Measurements from ENCODE around the gene SNX30. TPM values are rescaled to one million over a fixed set of nuclear protein-coding genes. Genes with fewer than 3 reads are reported as not detected.

SNX30 gene
- polyA plus RNA-seq, 1 donor = 10.2 TPM

DNA sequence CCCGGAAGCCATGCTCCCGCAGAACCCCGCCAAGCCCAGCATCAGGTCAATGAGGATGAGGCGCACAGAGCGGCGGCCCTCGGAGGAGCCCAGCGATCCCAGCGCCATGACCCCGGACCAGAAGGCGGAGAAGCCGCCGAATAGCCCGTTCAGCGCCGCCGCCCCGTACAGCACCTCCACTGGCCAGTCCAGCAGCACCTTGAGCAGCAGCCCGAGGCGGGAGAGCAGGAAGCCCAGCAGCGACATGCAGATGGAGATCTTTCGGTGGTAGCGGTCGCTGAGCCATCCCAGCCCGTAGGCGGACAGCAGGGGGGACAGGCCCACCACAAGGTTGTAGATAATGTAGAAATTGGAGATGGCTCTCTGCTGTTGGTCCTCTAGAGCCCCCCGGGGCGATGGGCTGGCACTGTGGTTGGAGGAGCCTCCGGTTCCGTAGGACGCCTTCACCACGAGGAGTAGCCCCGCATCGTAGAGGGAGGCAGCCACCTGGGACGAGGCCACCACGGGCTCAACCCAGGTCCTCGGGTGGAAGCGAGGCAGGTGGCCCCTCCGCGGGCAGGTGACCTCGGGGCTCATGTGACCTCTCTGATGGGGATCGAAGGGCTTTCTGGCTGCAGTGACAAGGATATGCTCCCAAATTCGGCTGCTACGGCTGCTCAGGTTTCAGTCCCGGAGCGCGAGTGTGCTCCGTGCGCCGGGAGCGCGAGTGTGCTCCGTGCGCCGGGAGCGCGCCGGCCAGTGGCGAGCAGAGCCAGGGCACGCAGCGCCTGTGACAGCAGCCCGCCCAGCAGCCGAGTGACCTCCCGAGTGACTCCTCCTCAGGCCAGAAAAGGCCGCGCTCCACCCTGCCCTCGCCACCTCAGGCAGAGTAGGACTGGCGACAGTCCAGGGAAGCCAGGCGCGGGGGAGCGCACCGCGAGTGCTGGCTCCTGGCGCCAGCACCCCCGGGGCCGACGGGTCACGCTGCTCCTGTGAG, 139.8 kb downstream of the SNX30 start, which contains the start of gene SLC46A2:
SLC46A2 (minus strand) TSS at position 771 of the 976 bp plus-strand sequence; CDS start at position 576, 195 bp downstream.
- peak; percentile 6 for DNase-seq

DNA sequence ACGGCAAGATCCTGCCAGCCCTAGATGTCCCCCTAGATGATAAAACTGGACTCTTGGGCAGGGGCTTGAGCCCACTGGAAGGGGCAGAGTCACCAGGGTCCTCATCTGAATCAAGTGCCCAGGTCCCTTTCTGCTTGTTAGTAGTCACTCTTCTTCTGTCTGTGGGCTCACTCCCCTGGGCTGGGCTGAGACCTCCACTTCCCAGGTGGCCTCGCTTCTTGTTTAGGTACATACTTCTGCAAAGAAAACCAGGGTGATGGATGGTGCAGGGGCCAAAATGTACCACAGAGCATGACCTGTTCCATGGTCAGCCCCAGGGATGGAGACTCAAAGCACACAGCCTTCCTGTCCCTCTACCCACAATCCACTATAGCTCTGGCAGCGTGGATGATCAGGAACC, 141.0 kb downstream of the SNX30 start:
- DNase-seq = no peak

DNA sequence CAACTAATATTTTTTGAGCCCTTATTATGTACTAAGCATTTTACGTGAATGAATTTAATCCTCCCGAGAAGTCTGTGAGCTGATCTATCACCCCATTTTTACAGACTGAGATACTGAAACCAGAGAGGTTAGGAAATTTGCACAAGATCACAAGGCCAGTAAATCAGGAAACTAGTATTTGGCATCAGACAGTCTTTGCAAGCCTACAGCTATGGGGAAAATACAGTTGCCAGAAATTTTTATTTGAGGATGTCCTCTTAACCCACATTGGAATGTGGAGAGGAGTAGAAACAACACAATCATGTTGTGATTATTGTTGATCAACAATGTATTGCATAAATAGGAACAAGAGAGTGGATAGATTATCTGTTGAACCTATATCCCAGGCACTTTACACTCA, 142.4 kb downstream of the SNX30 start:
- DNase-seq = no peak

DNA sequence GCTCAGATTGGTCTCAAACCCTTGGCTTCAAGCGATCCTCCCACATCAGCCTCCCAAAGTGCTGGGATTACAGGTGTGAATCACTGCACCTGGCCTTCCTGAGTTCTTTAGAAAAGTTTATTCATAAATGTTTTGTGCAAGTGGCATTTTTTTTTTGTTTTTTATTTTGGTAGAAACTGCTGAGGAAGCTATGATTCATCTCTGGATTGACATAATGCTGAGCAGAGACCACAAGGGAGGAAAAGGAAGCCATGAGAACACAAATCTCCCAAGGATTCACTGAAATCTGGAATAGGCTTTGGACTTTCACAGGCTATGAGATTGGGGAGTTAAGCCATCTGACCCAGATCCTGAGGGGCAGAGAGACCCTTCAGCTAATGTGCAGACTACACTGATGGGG, 143.5 kb downstream of the SNX30 start:
- no peak for DNase-seq

DNA sequence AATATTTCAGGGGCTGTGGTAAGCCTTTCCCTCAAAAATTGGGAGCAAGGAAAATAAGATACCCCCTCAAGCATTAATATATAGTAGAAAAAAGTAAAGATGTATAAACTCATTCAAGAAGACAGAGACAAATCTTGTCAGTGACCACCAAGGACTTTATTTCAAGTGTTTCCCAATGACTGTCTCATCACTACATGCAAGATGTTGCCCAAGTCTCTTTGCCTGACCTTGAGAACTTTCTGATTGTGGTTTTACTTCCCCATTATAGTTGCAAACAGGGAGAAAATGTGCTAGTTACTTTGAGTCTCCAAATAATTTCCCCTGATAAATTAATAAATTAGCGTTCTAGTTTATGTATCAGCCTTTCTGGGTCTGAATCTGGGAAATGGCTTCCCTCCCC, 144.1 kb downstream of the SNX30 start:
- DNase-seq = no peak

DNA sequence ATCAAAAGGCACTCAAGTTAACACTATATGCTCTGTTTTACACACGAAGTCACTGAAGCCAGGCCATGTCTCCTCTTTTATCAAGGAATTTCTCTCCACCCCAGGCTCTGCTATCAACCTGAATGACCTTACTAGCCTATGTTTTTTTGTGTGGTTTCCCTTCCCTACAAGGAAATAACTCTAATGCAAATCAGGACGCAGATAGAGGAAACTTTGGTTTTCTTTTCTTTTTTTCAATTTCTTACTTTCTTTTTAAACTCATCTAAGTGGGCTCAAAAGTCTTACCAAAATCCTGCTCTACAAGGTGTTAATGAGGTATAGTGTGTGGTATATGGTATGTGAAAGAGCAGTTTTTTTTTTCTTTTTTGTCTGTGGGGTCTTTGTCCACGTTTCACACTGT, 145.6 kb downstream of the SNX30 start:
- no peak for DNase-seq

DNA sequence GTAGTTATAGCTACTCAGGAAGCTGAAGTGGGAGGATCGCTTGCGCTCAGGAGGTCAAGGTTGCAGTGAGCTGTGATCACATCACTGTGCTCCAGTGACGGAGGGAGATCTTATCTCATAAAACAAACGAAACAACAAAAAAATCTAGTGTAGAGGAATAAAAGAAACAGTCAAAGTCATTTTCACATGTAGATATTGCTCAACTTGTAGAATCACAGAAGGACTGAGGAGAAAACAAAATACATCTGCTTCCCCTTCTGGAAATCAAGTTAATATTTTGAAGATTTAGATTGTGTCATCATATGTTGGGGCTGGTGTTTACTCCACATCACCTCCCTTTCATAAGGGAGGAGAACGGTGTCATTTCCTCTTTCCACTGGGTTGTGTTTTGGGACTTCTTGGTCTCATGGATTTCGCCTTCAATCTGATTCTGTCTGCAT, 148.3 kb downstream of the SNX30 start:
- DNase-seq = no peak

DNA sequence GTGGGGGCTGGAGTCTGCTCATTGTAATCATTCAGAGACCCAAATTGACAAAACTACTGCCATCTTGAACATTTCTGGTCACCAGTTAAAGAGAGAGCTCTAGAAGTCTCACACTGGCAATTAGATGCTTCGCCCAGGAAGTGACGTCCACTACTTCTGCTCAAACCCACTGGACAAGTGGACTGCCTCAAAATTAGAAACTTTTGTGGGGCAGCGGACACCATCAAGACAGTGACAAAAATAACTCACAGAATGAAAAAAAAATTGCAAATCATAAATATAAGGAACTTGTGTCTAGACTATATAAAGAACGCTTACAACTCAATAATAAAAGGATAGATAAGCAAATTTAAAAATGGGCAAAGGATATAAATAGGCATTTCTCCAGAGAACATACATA, 149.9 kb downstream of the SNX30 start:
- DNase-seq = no peak

DNA sequence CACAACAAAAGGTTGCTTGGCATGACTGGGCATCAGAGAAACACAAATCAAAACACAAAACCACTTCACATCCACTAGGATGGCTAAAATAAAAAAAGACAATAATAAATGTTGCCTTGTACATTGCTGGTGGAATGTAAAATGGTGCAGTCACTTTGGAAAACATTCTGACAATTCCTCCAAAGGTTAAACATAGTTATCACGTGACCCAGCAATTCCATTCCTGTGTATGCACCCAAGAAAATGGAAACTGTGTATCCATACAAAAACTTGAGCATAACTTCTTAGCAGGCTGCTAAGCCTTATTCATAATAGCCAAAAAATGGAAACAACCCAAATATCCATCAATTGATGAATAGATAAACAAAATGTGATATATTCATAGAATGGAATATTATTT, 150.3 kb downstream of the SNX30 start:
- DNase-seq = no peak

DNA sequence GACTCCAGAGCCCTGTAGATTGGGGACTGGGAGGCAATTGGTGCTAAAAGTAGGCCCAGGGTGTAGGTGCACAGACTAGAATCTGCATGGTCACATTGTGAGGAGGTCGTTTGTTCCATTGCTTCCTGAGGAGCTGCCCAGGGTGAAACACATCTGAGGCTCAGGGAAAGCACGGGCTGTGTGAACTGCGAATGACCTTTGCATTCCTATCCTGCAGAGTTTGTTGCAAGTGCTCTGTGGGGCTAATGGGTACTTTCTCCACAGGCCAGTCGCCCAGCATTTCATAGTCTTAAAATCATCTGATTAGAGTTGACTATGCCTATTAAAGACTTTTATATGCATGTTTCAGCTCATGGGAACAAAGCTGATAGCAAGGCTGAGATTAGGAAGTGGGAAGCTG, 154.5 kb downstream of the SNX30 start:
- no peak for DNase-seq

DNA sequence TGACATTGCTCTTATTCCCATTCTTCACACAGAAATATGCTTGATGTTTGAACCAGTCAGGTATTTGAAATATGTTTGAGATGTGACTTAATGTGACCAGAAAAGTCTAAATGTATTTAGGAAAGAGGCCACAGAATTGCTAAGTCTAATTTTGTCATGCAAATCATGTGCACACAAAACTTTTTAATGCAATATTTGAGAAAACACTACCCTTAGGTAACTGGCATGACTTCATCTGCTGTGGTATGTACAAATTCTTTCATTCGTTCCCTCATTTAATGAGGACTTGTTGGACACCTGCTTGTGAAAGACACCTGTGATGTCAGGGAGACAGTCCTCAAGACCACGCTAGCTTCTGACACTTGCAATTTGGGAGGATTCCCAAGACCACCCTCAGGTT, 161.2 kb downstream of the SNX30 start:
- no peak for DNase-seq

DNA sequence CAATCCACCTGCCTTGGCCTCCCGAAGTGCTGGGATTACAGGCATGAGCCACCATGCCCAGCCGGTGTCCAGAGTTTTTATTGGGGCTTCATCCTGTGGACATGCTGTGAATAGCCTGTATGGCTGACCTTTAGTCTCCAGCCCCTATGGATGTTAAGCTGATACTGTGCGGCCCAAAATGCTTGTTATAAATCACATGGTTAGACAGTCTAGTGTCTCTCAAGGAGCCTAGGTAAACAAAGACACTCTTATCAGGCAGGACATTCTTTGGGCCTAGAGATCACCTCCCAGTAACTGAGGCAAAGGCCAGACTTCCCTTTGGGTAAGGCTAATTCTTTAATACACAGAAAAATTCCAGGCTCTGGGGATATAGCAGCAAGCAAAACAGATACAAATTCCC, 162.1 kb downstream of the SNX30 start:
- no peak for DNase-seq

DNA sequence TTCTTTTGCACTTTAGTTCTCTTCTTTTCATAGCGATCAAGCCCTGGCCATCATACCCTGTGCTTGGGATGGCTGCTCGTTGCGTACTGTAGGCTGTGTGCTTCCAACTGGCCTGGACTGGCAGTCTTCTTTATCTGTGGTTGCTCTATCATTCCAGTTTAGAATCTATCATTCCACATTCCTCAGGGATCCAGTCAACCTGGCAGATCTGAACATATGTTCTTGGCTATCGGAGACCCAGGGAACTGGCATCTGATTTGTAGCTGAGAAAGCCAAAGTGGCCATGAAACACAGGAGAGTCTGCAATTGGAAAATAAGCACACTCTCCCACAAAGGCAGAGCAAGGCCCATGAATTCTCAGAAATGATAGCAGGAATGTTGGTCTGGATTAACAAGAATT, 162.8 kb downstream of the SNX30 start:
- DNase-seq = no peak

DNA sequence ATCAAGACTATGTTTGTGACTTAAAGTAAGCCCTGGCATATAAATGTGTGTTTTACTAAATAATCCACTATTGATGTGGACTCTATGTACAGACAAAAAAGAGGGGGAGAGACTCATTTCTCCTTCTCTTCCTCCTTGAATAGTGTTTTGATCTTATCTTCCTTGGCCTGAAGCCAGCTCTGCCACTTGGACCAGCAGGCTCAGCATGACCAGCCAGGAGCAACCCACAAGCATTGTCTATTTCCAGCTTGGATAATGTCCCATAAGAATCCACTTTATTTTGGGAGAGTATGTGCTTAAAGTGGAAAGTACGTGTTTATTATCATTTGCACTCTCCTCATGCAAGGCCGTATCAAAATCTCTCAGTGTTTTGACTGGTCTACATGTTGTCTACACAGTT, 164.0 kb downstream of the SNX30 start:
- no peak for DNase-seq

DNA sequence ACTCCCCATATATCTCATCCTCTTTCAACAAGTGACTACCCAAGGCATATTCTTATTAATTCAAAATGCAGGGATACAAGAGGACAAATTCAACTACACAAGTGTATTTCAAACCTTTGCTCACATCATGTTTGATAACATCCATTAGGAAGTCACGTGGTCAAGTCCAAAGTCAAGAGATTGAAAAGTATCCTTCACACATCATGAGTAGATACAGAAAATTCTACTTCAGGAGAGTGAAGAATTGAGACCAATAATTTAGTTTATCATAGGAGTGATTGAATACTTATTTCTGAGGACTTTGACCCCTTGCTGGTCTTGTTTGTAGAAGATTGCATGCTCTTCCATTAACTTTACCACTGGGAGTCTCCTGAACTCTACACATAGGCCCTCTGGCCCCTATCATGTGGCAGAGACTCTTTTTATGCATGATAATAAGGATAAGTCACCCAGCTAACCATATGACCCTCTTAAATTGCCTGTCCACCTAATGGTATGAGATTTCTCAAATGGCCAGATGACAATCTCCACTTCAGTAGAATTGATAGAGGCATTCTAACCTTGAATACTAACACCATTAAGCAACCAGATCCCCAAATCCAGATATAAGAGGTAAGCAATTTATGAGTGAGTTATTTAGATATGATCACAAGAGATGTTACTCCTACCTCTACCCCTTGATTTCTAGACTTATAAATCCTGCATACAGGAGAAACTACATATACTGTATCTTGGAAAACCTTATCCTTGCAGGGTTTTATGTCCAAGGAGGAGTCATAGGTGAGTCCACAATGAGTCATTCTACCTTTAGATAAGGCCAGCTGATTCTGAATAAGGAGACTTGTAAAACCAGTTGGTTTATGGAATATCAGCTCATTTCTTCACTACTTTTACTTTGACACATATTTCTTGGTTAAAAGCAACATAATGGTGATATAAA, 166.8 kb downstream of the SNX30 start:
- no peak for DNase-seq

DNA sequence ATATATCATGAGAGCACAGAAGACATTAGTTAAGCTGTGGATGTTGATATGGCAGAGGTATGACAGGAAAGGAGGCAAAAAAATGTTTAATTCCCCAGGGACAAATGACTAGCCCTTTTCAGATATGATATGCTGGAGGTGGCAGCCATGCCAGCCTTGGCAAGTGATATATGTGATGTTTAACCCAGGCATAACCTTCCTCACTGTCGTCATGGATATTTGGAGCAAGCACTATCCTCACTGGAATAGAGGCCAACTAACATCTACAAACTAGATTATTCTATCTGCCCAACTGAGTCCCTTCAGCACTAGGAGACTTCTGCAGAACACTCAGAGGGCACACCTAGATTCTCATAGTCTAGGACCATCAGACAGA, 167.4 kb downstream of the SNX30 start:
- DNase-seq = no peak

DNA sequence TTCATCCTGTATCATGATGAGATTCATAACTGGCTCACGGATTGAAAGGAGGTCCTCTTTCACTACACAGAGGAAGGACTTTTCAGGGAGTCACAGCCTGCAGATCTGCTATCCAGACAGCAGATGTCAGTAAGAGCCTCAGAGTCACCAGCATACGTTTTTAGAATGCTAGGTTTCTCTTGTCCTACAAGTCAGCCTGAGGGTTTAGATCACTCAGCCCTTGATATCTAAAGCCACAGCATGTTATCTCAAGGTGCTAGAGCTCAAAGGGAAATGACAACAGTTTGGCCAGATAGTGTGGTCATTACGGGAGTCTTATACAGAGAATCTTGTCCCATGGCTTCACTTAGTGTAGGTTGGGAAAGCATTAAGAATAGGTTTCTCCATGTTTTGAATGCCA, 171.0 kb downstream of the SNX30 start:
- no peak for DNase-seq

Other genes with a start within 250 kb of the SNX30 start
- gene INIP, start 32.6 kb upstream of the SNX30 start, polyA plus RNA-seq (ENCODE audit: insufficient read length) = 14.5 TPM
- gene SLC46A2, start 140.1 kb downstream of the SNX30 start, polyA plus RNA-seq (ENCODE audit: insufficient read length) = 0.18 TPM

Measured in hindlimb muscle (tissue), 1 donor.